Uterus (tissue), 4 donors: ENCODE data around the gene ERP29. TPM values are rescaled to one million over a fixed set of nuclear protein-coding genes. Genes with fewer than 3 reads are reported as not detected.
A peak's percentile ranks its signal among the peaks of the same experiment; 100 is the strongest.

Source experiments
- DNase-seq, 2 donors: peaks; one replicate each; pipeline ENCODE4 v3.0.0-alpha.2; 2019 to 2020
- H3K27ac ChIP-seq, 2 donors: fragments of 200-600 bp; sonication (generic); 1 replicate in 1 of 2; 2 replicates in 1 of 2; pipeline ENCODE4 v1.5.1; 2016 to 2018
- H3K27me3 ChIP-seq, 2 donors: fragments of 200-600 bp; sonication (generic); one replicate each; pipeline ENCODE4 v1.5.1; 2018 to 2019; ENCODE audit warnings: control low read depth in 1 of 2
- H3K36me3 ChIP-seq, 2 donors: fragments of 200-600 bp; sonication (generic); one replicate each; pipeline ENCODE4 v1.5.1; 2019; ENCODE audit warnings: control low read depth in 1 of 2
- H3K4me1 ChIP-seq, 2 donors: fragments of 200-600 bp; sonication (generic); one replicate each; pipeline ENCODE4 v1.5.1; 2018 to 2019; ENCODE audit warnings: control low read depth in 1 of 2
- H3K4me3 ChIP-seq, 2 donors: fragments of 200-600 bp; sonication (generic); 1 replicate in 1 of 2; 2 replicates in 1 of 2; pipeline ENCODE4 v1.5.1; 2018 to 2019; ENCODE audit warnings: mild to moderate bottlenecking in 1 of 2
- H3K9me3 ChIP-seq, 2 donors: fragments of 200-600 bp; sonication (generic); one replicate each; pipeline ENCODE4 v1.5.1; 2019; ENCODE audit warnings: control low read depth in 1 of 2
- CTCF ChIP-seq, 4 experiments: fragments of 200-600 bp in 2 of 4; fragments of 450-650 bp in 2 of 4; sonication (generic) in 2 of 4; IDR thresholded peaks; one replicate each; pipeline ENCODE4 v1.5.1; 2016 to 2019; ENCODE audit warnings: antibody characterized with exemption in 4 of 4, mild to moderate bottlenecking in 2 of 4, moderate library complexity in 1 of 4
- POLR2A ChIP-seq, 2 donors: fragments of 450-650 bp; IDR thresholded peaks; one replicate each; pipeline ENCODE4 v1.6.1; 2016; ENCODE audit warnings: antibody characterized with exemption in 2 of 2, mild to moderate bottlenecking in 1 of 2, moderate library complexity in 1 of 2
- intact Hi-C: fragments of 100-400 bp; cut with DNase I; formaldehyde crosslinking; loops from one replicate; pipeline ENCODE4 v1.15.1; 2023; ENCODE audit warnings: low total_unique reads
- total RNA-seq, 4 donors: library from RNA; depleted of rRNA in 3 of 4; stranded (reverse); fragments of >200 nt in 3 of 4; gene quantifications; one replicate each; pipeline versions ENCODE4 v1.1.0 to v1.2.4, GENCODE V29; 2014 to 2023
- donor health status: DM: yes; HTN: yes; CAD: no.

ERP29 gene
- 10 to 100 TPM; 37.4 to 46.8 (median 42.1) TPM for total RNA-seq

- Histone ChIP-seq H3K27me3 (no peaks in the 10 kb centered on the region), H3K27ac (peak within 1 kb of the TSS; percentile 87 to 99), H3K4me3 (peak within 1 kb of the TSS; percentile 90 to 95), H3K4me1 (peaks cover 0 to 5% of the 10 kb centered on the region in 2 donors), H3K9me3 (no peaks in the 10 kb centered on the region), H3K36me3 (no peaks in the 10 kb centered on the region)
- peak; percentile 100 for DNase-seq
- TF ChIP-seq CTCF (IDR thresholded peaks at IDR 0.05) = peak; percentile 31 to 78 (median 70)
- peak; percentile 90 to 96 for TF ChIP-seq POLR2A (IDR thresholded peaks at IDR 0.05)
- intact Hi-C loops = loop anchor here (10.0 kb wide), 1 partner anchor 92 kb away; the partner anchor contains the start of gene NAA25
These were observed at the start of gene ERP29, which contains the start of gene TMEM116 for GRCh38 chr12:112012775-112013600. ERP29 (plus strand) TSS chr12:112013426; CDS start chr12:112013466, 40 bp downstream. TMEM116 (minus strand) TSS chr12:112013165; CDS start chr12:112005270, 7,895 bp downstream.

- DNase-seq = no peak
- Histone ChIP-seq H3K9me3 (no peaks in the 10 kb centered on the region), H3K27me3 (no peaks in the 10 kb centered on the region), H3K4me1 (no peaks in the 10 kb centered on the region), H3K36me3 (no peaks in the 10 kb centered on the region), H3K27ac (no peak overlapping the region), H3K4me3 (no peak overlapping the region)
- intact Hi-C loops = no loop called here
- TF ChIP-seq POLR2A (IDR thresholded peaks at IDR 0.05) (no peak), CTCF (IDR thresholded peaks at IDR 0.05) (no peak)
These were observed 48.3 kb upstream of the ERP29 start for GRCh38 chr12:111964935-111965334.

DNA sequence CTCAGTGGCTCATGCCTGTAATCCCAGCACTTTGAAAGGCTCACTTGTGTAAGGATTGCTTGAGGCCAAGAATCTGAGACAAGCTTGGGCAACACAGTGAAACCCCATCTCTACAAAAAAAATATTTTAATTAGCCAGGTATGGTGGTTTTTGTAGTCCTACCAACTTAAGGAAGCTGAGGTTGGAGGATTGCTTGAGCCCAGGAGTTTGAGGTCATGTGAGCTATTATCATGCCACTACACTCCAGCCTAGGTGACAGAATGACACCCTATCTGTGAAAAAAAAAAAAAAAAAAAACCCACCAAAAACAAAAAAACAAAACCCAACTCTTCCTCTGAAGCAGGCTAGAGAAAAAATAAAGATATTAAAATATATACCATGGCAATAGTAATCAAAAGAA is 41.4 kb upstream of the ERP29 start:
- Histone ChIP-seq H3K4me1 (no peaks in the 10 kb centered on the region), H3K9me3 (peaks cover 0 to 8% of the 10 kb centered on the region in 2 donors), H3K4me3 (no peak overlapping the region), H3K36me3 (no peaks in the 10 kb centered on the region), H3K27ac (no peak overlapping the region), H3K27me3 (no peaks in the 10 kb centered on the region)
- no peak for DNase-seq
- intact Hi-C loops = no loop called here
- no peak for TF ChIP-seq CTCF (IDR thresholded peaks at IDR 0.05)
- no peak for TF ChIP-seq POLR2A (IDR thresholded peaks at IDR 0.05)

DNA sequence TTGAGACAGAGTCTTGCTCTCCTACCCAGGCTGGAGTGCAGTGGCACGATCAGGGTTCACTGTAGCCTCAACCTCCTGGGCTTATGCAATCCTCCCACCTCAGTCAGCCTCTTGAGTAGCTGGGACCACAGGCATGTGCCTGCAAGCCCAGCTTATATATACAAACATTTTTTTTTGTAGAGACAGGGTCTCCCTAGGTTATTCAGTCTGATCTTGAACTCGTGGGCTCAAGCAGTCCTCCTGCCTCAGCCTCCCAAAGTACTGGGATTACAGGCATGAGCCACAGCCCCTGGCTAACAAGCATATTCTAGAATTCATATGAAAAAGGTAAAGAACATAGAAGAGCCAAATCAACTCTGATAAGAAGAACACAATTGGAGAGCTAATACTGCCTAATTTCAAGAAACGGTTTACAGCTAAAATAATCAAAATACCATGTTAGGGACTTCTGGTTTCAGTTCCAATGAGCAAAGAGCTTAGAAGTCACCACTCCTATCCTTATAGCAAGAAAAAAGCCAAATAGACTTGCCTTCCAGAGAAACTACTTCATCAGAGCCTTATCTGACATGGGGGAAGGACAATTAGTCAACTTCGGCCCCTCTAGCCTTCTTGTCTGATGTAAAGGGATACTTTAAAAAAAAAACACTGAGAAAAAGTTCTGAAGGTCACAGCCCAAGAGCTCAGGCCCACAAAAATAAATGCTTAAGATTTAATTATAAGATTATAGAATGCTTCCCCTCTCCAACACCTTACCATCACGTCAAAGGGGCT is 37.9 kb upstream of the ERP29 start:
- no peak overlapping the region for H3K27ac ChIP-seq
- intact Hi-C loops = no loop called here
- no peak for DNase-seq

More for the DNA sequence above, 37.9 kb upstream of the ERP29 start:
- Histone ChIP-seq H3K4me3 (no peak overlapping the region), H3K9me3 (peaks cover 0 to 8% of the 10 kb centered on the region in 2 donors), H3K36me3 (no peaks in the 10 kb centered on the region), H3K27me3 (no peaks in the 10 kb centered on the region), H3K4me1 (no peaks in the 10 kb centered on the region)
- no peak for TF ChIP-seq CTCF (IDR thresholded peaks at IDR 0.05)
- TF ChIP-seq POLR2A (IDR thresholded peaks at IDR 0.05) = no peak
